HepG2 (cell line): ENCODE data around the gene PSMD5. TPM values are rescaled to one million over a fixed set of nuclear protein-coding genes. Genes with fewer than 3 reads are reported as not detected.

Experiments used
- ATF1 ChIP-seq: IDR thresholded peaks from 2 replicates; pipeline ENCODE4 v1.6.1; 2016; ENCODE audit warnings: mild to moderate bottlenecking, control low read depth
- BATF2 ChIP-seq: sonication (generic); formaldehyde crosslinking; IDR thresholded peaks from 2 replicates; pipeline ENCODE4 v1.8.0; 2022; ENCODE audit warnings: mild to moderate bottlenecking, missing genetic modification reagents, moderate library complexity
- BRF2 ChIP-seq: sonication (generic); formaldehyde crosslinking; IDR thresholded peaks from 2 replicates; pipeline ENCODE4 v1.8.1; 2022; ENCODE audit warnings: mild to moderate bottlenecking, missing genetic modification reagents
- CCAR2 ChIP-seq: fragments of 200-400 bp; formaldehyde crosslinking; optimal IDR thresholded peaks from 2 replicates; pipeline ENCODE3; 2018; ENCODE audit warnings: low read depth, mild to moderate bottlenecking, low read length, moderate library complexity
- CENPBD1 ChIP-seq: sonication (generic); formaldehyde crosslinking; IDR thresholded peaks from 2 replicates; pipeline ENCODE4 v1.8.0; 2022; ENCODE audit warnings: missing genetic modification reagents, low read depth, mild to moderate bottlenecking, borderline replicate concordance
- FOXC1 ChIP-seq: sonication (generic); formaldehyde crosslinking; IDR thresholded peaks from 2 replicates; pipeline ENCODE4 v1.8.0; 2022; ENCODE audit warnings: mild to moderate bottlenecking, missing genetic modification reagents, borderline replicate concordance
- GLMP ChIP-seq: sonication (generic); formaldehyde crosslinking; IDR thresholded peaks from 2 replicates; pipeline ENCODE4 v1.9.0; 2021; ENCODE audit warnings: missing genetic modification reagents, mild to moderate bottlenecking, borderline replicate concordance
- KDM5A ChIP-seq: fragments of 200-600 bp; sonication (generic); IDR thresholded peaks from 2 replicates; pipeline ENCODE4 v1.7.0; 2018; ENCODE audit warnings: antibody characterized with exemption, mild to moderate bottlenecking, low read length, borderline replicate concordance
- KMT2B ChIP-seq: IDR thresholded peaks from 2 replicates; pipeline ENCODE4 v1.6.1; 2016; ENCODE audit warnings: missing genetic modification reagents, missing compliant biosample characterization
- NBN ChIP-seq: fragments of 450-650 bp; conservative IDR thresholded peaks from 2 replicates; pipeline ENCODE4 v1.6.1; 2017
- NFATC3 ChIP-seq: sonication (generic); formaldehyde crosslinking; IDR thresholded peaks from 2 replicates; pipeline ENCODE4 v1.5.1; 2020; ENCODE audit warnings: mild to moderate bottlenecking, missing genetic modification reagents
- RAD21 ChIP-seq: fragments of 450-650 bp; formaldehyde crosslinking; IDR thresholded peaks from 2 replicates; pipeline ENCODE4 v1.5.0; 2020; ENCODE audit warnings: mild to moderate bottlenecking
- RELA ChIP-seq: sonication (generic); formaldehyde crosslinking; IDR thresholded peaks from 2 replicates; pipeline ENCODE4 v1.4.0; 2020; ENCODE audit warnings: missing genetic modification reagents
- RFX3 ChIP-seq: IDR thresholded peaks from 2 replicates; pipeline ENCODE4 v1.6.1; 2016; ENCODE audit warnings: missing biosample characterization, missing genetic modification reagents
- SMARCE1 ChIP-seq: fragments of 450-650 bp; IDR thresholded peaks from 2 replicates; pipeline ENCODE4 v1.6.1; 2017; ENCODE audit warnings: borderline replicate concordance
- SP1 ChIP-seq, 2 experiments: fragments of 450-650 bp in 1 of 2; sonication (generic) in 1 of 2; formaldehyde crosslinking in 1 of 2; IDR thresholded peaks; 2 replicates each; pipeline versions ENCODE4 v1.4.0 to v1.6.1; 2016 to 2020; ENCODE audit warnings: missing genetic modification reagents in 1 of 2
- TBP ChIP-seq: sonication (generic); formaldehyde crosslinking; IDR thresholded peaks from 2 replicates; pipeline ENCODE4 v1.5.0; 2020; ENCODE audit warnings: missing genetic modification reagents
- THYN1 ChIP-seq: sonication (generic); formaldehyde crosslinking; IDR thresholded peaks from 2 replicates; pipeline ENCODE4 v1.8.1; 2023; ENCODE audit warnings: low read depth, mild to moderate bottlenecking, moderate library complexity, missing genetic modification reagents, borderline replicate concordance
- ZNF543 ChIP-seq: sonication (generic); formaldehyde crosslinking; IDR thresholded peaks from 2 replicates; pipeline ENCODE4 v1.4.0; 2020; ENCODE audit warnings: mild to moderate bottlenecking, missing genetic modification reagents
- ZNF737 ChIP-seq: sonication (generic); formaldehyde crosslinking; IDR thresholded peaks from 2 replicates; pipeline ENCODE4 v1.5.0; 2020; ENCODE audit warnings: missing genetic modification reagents, mild to moderate bottlenecking, borderline replicate concordance
- ZNF841 ChIP-seq: sonication (generic); formaldehyde crosslinking; IDR thresholded peaks from 2 replicates; pipeline ENCODE4 v1.8.1; 2023; ENCODE audit warnings: missing genetic modification reagents, borderline replicate concordance
- ZNF879 ChIP-seq: sonication (generic); formaldehyde crosslinking; IDR thresholded peaks from 2 replicates; pipeline ENCODE4 v1.8.1; 2023; ENCODE audit warnings: missing genetic modification reagents
- polyA plus RNA-seq, 8 experiments: library from polyadenylated mRNA; depleted of rRNA in 3 of 8; stranded (reverse) in 7 of 8; unstranded in 1 of 8; fragments of >200 nt; fragmentation: Illumina TruSeq in 4 of 8; extraction: Trizol in 4 of 8; gene quantifications; 2 replicates each; pipeline versions ENCODE4 v1.2.1 to v1.2.3, GENCODE V29; 2011 to 2016; ENCODE audit warnings: low read depth in 4 of 8, missing spikeins in 1 of 8, mixed read lengths in 1 of 8; ENCODE audit not compliant: insufficient read depth in 1 of 8
- total RNA-seq, 5 experiments: library from RNA; depleted of rRNA; stranded (reverse); fragments of >200 nt; fragmentation: Illumina TruSeq; extraction: Trizol; gene quantifications; 2 replicates each; pipeline ENCODE4 v1.2.3, GENCODE V29; 2016; ENCODE audit warnings: low read depth in 1 of 5
- TF ChIP-seq, protein P1 (sequence below): sonication (generic); formaldehyde crosslinking; IDR thresholded peaks from 2 replicates; pipeline ENCODE4 v1.8.0; 2023; ENCODE audit warnings: mild to moderate bottlenecking, missing genetic modification reagents
- TF ChIP-seq, protein P2 (sequence below): IDR thresholded peaks from 2 replicates; pipeline ENCODE4 v1.6.1; 2012; ENCODE audit warnings: inconsistent platforms
- TF ChIP-seq, protein P3 (sequence below): sonication (generic); formaldehyde crosslinking; IDR thresholded peaks from 2 replicates; pipeline ENCODE4 v1.4.0; 2020; ENCODE audit warnings: mild to moderate bottlenecking, missing genetic modification reagents, borderline replicate concordance
- TF ChIP-seq, protein P4 (sequence below): sonication (generic); formaldehyde crosslinking; IDR thresholded peaks from 2 replicates; pipeline ENCODE4 v1.4.0; 2020; ENCODE audit warnings: missing genetic modification reagents

Gene PSMD5
- total and polyA plus RNA-seq, 2 of the 13 experiments (the other 11 are each of a cell fraction or from before 2014, with no cell fraction given): 12.7 to 18.1 TPM

GRCh38 chr9:120778758-120779157 lies 64.0 kb downstream of the PSMD5 start (continued):
- TF ChIP-seq ZNF737: no peak
- 0 out of 2 replicates have a peak, but pooled peaks have one; percentile 25 for TF ChIP-seq KMT2B (CRISPR knock-in tag)
- no peak for TF ChIP-seq TBP (CRISPR knock-in tag)
- TF ChIP-seq THYN1 (CRISPR knock-in tag): no peak
- no peak for TF ChIP-seq NFATC3 (CRISPR knock-in tag)
- no peak for TF ChIP-seq NBN
- TF ChIP-seq RFX3 (CRISPR knock-in tag): no peak
- no peak for TF ChIP-seq BRF2
- TF ChIP-seq BATF2 (CRISPR knock-in tag): no peak
- TF ChIP-seq ATF1 (CRISPR knock-in tag): 0 out of 2 replicates have a peak, but pooled peaks have one; percentile 17
- TF ChIP-seq FOXC1: no peak
- TF ChIP-seq, protein P1, sequence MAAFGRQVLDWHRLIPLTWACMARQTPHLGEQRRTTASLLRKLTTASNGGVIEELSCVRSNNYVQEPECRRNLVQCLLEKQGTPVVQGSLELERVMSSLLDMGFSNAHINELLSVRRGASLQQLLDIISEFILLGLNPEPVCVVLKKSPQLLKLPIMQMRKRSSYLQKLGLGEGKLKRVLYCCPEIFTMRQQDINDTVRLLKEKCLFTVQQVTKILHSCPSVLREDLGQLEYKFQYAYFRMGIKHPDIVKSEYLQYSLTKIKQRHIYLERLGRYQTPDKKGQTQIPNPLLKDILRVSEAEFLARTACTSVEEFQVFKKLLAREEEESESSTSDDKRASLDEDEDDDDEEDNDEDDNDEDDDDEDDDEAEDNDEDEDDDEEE (CRISPR knock-in tag): no peak
- TF ChIP-seq ZNF879 (CRISPR knock-in tag): no peak
- no peak for TF ChIP-seq ZNF543 (CRISPR knock-in tag)
- TF ChIP-seq, protein P2, sequence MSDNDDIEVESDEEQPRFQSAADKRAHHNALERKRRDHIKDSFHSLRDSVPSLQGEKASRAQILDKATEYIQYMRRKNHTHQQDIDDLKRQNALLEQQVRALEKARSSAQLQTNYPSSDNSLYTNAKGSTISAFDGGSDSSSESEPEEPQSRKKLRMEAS: peak; percentile 53
- TF ChIP-seq GLMP (CRISPR knock-in tag): no peak
- no peak for TF ChIP-seq CENPBD1 (CRISPR knock-in tag)
- TF ChIP-seq, protein P3, sequence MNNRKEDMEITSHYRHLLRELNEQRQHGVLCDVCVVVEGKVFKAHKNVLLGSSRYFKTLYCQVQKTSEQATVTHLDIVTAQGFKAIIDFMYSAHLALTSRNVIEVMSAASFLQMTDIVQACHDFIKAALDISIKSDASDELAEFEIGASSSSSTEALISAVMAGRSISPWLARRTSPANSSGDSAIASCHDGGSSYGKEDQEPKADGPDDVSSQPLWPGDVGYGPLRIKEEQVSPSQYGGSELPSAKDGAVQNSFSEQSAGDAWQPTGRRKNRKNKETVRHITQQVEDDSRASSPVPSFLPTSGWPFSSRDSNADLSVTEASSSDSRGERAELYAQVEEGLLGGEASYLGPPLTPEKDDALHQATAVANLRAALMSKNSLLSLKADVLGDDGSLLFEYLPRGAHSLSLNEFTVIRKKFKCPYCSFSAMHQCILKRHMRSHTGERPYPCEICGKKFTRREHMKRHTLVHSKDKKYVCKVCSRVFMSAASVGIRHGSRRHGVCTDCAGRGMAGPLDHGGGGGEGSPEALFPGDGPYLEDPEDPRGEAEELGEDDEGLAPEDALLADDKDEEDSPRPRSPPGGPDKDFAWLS (CRISPR knock-in tag): no peak
- no peak for TF ChIP-seq RELA
- TF ChIP-seq CCAR2: no peak
- TF ChIP-seq SMARCE1: no peak
- TF ChIP-seq ZNF841: no peak
- no peak for TF ChIP-seq RAD21
- no peak for TF ChIP-seq SP1 (IDR thresholded peaks at IDR 0.05)
- TF ChIP-seq SP1 (CRISPR knock-in tag; IDR thresholded peaks at IDR 0.05): no peak
- TF ChIP-seq, protein P4, sequence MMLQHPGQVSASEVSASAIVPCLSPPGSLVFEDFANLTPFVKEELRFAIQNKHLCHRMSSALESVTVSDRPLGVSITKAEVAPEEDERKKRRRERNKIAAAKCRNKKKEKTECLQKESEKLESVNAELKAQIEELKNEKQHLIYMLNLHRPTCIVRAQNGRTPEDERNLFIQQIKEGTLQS (CRISPR knock-in tag): no peak
- no peak for TF ChIP-seq KDM5A
